ENCODE measurements around the gene HBP1.

Gene HBP1

DNA sequence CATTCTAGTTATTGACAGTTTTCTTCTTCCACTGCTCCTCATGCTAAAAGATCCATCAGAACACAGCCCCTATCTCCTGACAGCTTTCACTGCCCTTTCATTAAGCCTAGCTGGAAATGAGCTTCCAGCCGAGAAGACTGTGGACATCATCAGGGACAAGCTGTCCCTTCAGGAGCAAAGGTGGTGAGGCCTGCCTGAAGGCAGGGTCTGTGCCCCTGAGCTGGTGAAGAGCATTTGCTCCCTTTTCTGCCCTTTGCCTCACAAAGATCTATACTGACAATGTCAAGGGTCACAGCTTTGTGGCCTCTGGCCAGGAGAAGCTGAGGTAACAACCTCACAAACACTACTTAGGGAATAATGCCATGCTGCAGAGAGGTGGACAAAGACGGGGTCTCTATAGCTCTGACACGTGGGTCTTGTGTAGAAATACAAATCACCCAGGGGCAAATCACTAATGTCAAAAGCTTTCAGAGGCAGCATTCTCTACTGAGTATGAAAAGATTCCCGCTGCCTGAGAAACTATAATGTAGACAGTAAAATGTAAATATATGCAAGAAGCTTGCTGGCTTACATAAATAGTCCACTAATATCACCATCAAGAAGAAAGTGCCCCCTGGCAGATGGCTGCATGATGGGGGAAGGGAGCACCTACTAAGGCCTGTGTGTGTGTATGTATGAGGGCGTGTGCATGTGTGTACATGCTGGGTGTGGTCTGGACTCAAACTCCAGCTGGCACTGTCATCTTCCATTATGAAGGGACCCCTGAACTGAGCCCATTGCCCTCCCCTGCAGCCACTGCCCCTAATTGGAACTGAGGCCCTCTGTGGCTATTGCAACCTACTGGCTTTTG is 55.8 kb downstream of the HBP1 start:
- Histone ChIP-seq H3K4me3 (ENCODE audit: low read depth in 1 of 2, low read length in 1 of 2) (no peak overlapping the region), H3K27ac (no peak overlapping the region), H3K27me3 (no peaks in the 10 kb centered on the region), H3K36me3 (peaks cover 12% of the 10 kb centered on the region), H3K9me3 (no peaks in the 10 kb centered on the region), H3K4me1 (ENCODE audit: control insufficient read depth in 1 of 2, insufficient read depth in 1 of 2, low read depth in 1 of 2, low read length in 1 of 2) (no peaks in the 10 kb centered on the region)
- TF ChIP-seq, protein P1, sequence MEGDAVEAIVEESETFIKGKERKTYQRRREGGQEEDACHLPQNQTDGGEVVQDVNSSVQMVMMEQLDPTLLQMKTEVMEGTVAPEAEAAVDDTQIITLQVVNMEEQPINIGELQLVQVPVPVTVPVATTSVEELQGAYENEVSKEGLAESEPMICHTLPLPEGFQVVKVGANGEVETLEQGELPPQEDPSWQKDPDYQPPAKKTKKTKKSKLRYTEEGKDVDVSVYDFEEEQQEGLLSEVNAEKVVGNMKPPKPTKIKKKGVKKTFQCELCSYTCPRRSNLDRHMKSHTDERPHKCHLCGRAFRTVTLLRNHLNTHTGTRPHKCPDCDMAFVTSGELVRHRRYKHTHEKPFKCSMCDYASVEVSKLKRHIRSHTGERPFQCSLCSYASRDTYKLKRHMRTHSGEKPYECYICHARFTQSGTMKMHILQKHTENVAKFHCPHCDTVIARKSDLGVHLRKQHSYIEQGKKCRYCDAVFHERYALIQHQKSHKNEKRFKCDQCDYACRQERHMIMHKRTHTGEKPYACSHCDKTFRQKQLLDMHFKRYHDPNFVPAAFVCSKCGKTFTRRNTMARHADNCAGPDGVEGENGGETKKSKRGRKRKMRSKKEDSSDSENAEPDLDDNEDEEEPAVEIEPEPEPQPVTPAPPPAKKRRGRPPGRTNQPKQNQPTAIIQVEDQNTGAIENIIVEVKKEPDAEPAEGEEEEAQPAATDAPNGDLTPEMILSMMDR (IDR thresholded peaks at IDR 0.05), result no peak

DNA sequence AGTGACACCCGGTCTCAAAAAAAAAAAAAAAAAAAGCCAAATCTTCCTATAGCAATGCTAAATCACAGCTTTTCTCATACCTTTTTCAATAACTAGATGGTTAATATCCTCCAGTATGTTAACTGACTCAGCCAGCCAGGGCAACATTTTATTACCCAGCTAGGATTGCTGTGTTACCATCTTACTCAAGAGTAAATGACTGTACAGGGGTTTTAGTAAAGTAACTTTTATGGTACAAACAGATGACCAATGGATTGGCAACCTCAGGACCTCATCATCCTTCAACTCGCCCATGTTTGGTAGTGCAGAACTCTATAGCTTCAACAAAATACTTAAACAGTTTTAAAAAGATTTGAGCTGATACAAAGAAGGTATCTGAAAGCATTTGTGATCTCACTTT is 59.5 kb downstream of the HBP1 start:
- Histone ChIP-seq H3K36me3 (peaks cover 12% of the 10 kb centered on the region), H3K4me3 (ENCODE audit: low read depth in 1 of 2, low read length in 1 of 2) (no peak overlapping the region), H3K27ac (no peak overlapping the region), H3K9me3 (no peaks in the 10 kb centered on the region), H3K4me1 (ENCODE audit: control insufficient read depth in 1 of 2, insufficient read depth in 1 of 2, low read depth in 1 of 2, low read length in 1 of 2) (no peaks in the 10 kb centered on the region), H3K27me3 (no peaks in the 10 kb centered on the region)
- TF ChIP-seq, protein P1 (IDR thresholded peaks at IDR 0.05), result no peak

DNA sequence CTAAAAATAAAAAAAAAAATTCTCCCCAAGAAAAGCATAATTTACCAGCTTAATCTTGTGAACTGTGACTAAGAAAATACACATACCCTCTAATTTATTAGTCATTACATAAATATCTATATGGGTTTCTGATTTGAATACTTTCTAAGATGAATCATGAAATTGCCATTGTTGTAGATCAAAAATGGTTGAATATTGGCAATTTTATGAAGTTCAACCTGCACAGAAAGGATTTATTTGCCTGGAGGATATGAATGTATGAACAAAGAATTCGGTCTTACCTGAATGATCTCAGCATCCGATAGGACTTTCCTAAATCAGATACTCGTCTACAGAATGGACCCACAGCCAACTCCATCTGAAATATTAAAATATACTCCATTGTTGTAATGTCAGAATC is 61.5 kb downstream of the HBP1 start:
- TF ChIP-seq, protein P1 (IDR thresholded peaks at IDR 0.05), result no peak
- Histone ChIP-seq H3K27ac (no peak overlapping the region), H3K9me3 (no peaks in the 10 kb centered on the region), H3K4me1 (ENCODE audit: control insufficient read depth in 1 of 2, insufficient read depth in 1 of 2, low read depth in 1 of 2, low read length in 1 of 2) (no peaks in the 10 kb centered on the region), H3K36me3 (peaks cover 12% of the 10 kb centered on the region), H3K4me3 (ENCODE audit: low read depth in 1 of 2, low read length in 1 of 2) (no peak overlapping the region), H3K27me3 (no peaks in the 10 kb centered on the region)

DNA sequence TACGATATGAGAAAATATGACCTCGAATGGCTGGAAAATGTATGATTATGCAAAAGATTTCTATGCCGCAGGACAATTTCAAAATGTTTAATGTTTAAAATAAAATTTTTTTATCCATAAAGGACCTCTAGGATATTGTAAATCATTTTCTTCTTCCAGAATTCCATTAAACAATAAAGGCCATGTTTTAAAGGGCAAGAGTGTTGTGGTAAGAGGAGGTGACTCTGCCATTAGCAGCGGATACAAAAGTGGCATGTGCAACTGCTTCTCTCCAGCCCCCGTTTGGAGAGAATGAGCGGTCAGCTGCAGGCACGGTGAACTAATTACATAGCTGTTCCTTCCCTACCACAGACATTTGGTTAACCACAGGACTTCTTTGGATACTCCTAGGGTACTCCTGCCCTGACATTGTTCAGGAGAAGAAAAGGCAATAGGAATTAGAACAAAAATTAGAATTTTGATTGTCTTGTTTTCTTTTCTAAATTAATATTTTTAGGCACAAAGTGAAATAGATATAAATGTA is 63.8 kb downstream of the HBP1 start:
- Histone ChIP-seq H3K27me3 (no peaks in the 10 kb centered on the region), H3K9me3 (no peaks in the 10 kb centered on the region), H3K36me3 (peaks cover 14% of the 10 kb centered on the region), H3K4me3 (ENCODE audit: low read depth in 1 of 2, low read length in 1 of 2) (no peak overlapping the region), H3K27ac (no peak overlapping the region), H3K4me1 (ENCODE audit: control insufficient read depth in 1 of 2, insufficient read depth in 1 of 2, low read depth in 1 of 2, low read length in 1 of 2) (no peaks in the 10 kb centered on the region)
- TF ChIP-seq, protein P1 (IDR thresholded peaks at IDR 0.05), result no peak

DNA sequence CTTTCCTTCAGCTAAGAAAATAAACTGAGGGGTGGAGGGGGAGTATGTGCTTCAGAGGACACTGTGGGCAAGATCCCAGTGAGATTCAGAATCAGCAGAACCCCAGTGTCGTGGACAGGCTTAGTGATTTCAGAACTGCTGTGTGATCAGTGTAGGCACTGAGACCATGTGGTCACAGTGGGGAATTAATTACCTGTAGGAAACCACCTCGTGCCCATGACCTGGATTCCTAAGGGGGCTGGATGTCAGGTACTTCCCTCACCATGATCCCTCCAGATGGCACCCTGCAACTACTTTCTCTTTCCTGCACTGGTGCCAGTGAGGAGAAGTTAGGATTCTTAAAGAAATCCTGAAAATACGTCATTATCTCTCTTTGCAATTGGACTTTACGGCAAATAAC is 64.4 kb downstream of the HBP1 start:
- H3K4me1 ChIP-seq (ENCODE audit: control insufficient read depth in 1 of 2, insufficient read depth in 1 of 2, low read depth in 1 of 2, low read length in 1 of 2), result no peaks in the 10 kb centered on the region
- H3K27me3 ChIP-seq, result no peaks in the 10 kb centered on the region
- TF ChIP-seq, protein P1 (IDR thresholded peaks at IDR 0.05), result no peak
- peaks cover 11% of the 10 kb centered on the region for H3K36me3 ChIP-seq
- no peak overlapping the region for H3K4me3 ChIP-seq (ENCODE audit: low read depth in 1 of 2, low read length in 1 of 2)
- no peak overlapping the region for H3K27ac ChIP-seq
- no peaks in the 10 kb centered on the region for H3K9me3 ChIP-seq

Measured in neutrophil (primary cell).